Measurements from ENCODE around the gene DHX38.

Gene DHX38

GRCh38 chr16:72110662-72111615, 17.3 kb downstream of the DHX38 start:
- DNase-seq (ENCODE audit: low spot score) = no peak
- in situ Hi-C loops (cut with MboI; ENCODE audit: low sequenced_read_pairs, unreplicated experiment) = no loop called here
- TF ChIP-seq CTCF (IDR thresholded peaks at IDR 0.05; ENCODE audit: borderline replicate concordance, control extremely low read depth, extremely low read depth, insufficient read depth, missing control alignments) = no peak

- no peak for DNase-seq (ENCODE audit: low spot score)
- in situ Hi-C loops (cut with MboI; ENCODE audit: low sequenced_read_pairs, unreplicated experiment) = no loop called here
- no peak for TF ChIP-seq CTCF (IDR thresholded peaks at IDR 0.05; ENCODE audit: borderline replicate concordance, control extremely low read depth, extremely low read depth, insufficient read depth, missing control alignments)
Observed at GRCh38 chr16:72111657-72112451, 18.2 kb downstream of the DHX38 start.

GRCh38 chr16:72112452-72112792, 18.8 kb downstream of the DHX38 start:
- in situ Hi-C loops (cut with MboI; ENCODE audit: low sequenced_read_pairs, unreplicated experiment) = no loop called here
- no peak for DNase-seq (ENCODE audit: low spot score)
- no peak for TF ChIP-seq CTCF (IDR thresholded peaks at IDR 0.05; ENCODE audit: borderline replicate concordance, control extremely low read depth, extremely low read depth, insufficient read depth, missing control alignments)

GRCh38 chr16:72112906-72113615, 19.4 kb downstream of the DHX38 start:
- TF ChIP-seq CTCF (IDR thresholded peaks at IDR 0.05; ENCODE audit: borderline replicate concordance, control extremely low read depth, extremely low read depth, insufficient read depth, missing control alignments) = no peak
- in situ Hi-C loops (cut with MboI; ENCODE audit: low sequenced_read_pairs, unreplicated experiment) = no loop called here
- DNase-seq (ENCODE audit: low spot score) = no peak

GRCh38 chr16:72113616-72113945, 19.9 kb downstream of the DHX38 start:
- no peak for TF ChIP-seq CTCF (IDR thresholded peaks at IDR 0.05; ENCODE audit: borderline replicate concordance, control extremely low read depth, extremely low read depth, insufficient read depth, missing control alignments)
- DNase-seq (ENCODE audit: low spot score) = no peak
- in situ Hi-C loops (cut with MboI; ENCODE audit: low sequenced_read_pairs, unreplicated experiment) = no loop called here

GRCh38 chr16:72120026-72120425, 26.4 kb downstream of the DHX38 start:
- DNase-seq (ENCODE audit: low spot score) = peak; percentile 4
- TF ChIP-seq CTCF (IDR thresholded peaks at IDR 0.05; ENCODE audit: borderline replicate concordance, control extremely low read depth, extremely low read depth, insufficient read depth, missing control alignments) = no peak
- in situ Hi-C loops (cut with MboI; ENCODE audit: low sequenced_read_pairs, unreplicated experiment) = loop anchor here (10.0 kb wide), 1 partner anchor 345 kb away; no protein-coding TSS in a partner anchor
